Measurements from ENCODE around the gene TSEN54. TPM values are rescaled to one million over a fixed set of nuclear protein-coding genes. Genes with fewer than 3 reads are reported as not detected.

The TSEN54 gene
- total RNA-seq, 2 experiments from 2014 or later: 55.6 to 60.5 TPM

DNA sequence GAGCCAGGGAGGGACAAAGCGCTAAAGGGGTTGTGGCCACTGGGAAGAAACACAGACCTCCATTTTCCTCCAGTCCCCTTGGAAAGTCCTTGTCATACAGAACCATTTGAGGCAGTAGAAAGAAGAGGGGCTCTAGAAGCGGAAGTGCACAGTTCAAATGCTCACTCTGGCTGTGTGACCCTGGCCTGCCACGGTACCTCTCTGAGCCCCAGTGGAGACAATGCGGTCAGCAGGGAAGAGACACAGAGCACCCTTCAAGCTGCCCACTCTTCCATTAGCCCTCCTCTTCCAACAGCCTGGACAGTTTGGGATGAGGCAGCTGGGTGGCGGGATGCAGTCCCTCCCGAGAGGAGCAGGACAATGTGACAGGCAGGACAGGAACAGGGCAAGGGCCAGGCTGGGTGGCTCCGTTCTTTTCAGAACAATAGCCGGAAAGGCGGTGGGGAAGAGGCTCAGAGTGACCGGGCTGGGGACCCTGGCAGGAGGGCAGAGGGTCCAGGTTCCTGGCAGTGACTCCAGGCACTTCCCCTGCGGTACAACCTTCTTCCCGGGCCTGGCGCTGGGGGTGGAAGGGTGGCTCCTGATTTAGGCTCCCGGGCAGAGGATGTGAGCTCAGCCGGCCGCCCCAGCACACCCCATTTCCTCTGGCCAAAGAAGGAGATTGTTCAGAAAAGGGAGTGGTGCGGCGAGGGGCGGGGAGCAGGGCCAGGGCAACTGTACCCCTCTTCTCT is 6.6 kb upstream of the TSEN54 start:
- H3K27ac Mint-ChIP-seq: no peak overlapping the region
- POLR2A ChIA-PET: no interaction called here
- H3K4me1 Mint-ChIP-seq: peaks cover 2% of the 10 kb centered on the region
- no peak for DNase-seq
- H3K36me3 Mint-ChIP-seq (ENCODE audit: low read depth): no peaks in the 10 kb centered on the region
- H3K9me3 Mint-ChIP-seq: no peaks in the 10 kb centered on the region
- no peak overlapping the region for H3K4me3 Mint-ChIP-seq
- H3K27me3 Mint-ChIP-seq: peaks cover 3% of the 10 kb centered on the region
- CTCF ChIA-PET: no interaction called here

DNA sequence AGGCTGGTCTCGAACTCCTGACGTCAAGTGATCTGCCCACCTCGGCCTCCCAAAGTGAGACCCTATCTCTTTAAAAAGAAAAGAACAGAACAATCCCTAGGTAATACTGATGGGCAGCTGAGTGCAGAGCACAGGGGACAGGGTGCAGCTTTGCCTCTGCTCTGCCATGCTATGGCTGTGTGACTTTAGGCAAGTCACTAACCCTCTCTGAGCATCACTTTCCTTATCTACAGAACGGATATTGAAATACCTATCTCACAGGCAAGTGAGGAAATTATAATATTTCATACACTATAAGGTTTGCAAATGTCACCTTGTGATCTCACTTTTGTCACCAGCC is 5.1 kb upstream of the TSEN54 start:
- DNase-seq: no peak
- Mint-ChIP-seq H3K4me1 (peaks cover 2% of the 10 kb centered on the region), H3K4me3 (no peak overlapping the region), H3K9me3 (no peaks in the 10 kb centered on the region), H3K36me3 (ENCODE audit: low read depth) (no peaks in the 10 kb centered on the region), H3K27me3 (peaks cover 3% of the 10 kb centered on the region), H3K27ac (no peak overlapping the region)
- CTCF ChIA-PET: no interaction called here
- POLR2A ChIA-PET: interaction anchor here (1.2 kb wide), 1 partner anchor 55 kb away, joined by 3 read pairs; the partner anchor contains the start of gene TMEM94

DNA sequence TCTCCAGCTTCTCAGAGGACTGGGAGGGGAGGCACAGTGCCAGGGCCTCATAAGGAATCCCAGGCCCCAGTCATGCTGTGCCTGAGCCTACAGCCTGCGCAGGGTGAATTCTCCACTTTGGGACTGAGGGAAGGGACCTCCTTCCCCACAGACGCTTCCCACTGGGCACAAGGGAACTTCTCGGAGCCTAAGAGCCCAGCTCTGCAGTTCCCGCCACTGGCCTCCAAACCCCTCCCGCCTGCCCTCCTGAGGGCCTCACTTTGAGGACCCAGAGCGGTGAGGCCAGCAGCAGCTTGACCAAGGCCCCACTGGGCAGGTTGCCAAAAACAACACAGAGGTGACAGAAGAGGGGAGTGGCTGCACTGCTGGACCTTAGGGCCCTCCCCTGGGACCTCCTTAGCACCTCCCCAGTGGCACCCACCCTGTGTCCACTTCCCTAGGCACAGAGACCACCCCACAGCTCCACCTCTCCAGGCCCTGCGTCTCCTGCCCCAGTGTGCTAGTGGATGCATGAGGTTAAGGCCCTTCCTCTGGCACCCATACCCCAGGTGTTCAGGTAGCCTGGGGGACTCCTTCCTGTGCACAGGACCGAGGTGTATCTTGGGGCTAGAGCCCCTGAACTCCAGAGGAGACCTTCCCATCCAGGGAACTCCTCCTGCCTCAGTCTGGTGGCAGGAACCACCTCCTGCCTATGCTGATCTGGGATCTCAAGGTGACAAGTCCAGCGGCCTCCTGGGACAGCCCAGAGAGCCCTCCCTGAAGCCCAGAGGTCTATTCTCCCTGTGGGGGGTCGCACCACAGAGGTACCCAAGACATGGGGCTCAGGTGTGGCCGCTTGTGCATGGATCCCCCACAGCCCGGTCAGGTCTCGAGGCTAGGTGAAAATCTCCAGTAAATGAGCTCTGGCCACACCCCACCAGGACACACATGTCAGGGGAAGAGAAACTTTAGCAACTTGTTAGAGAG is 4.4 kb upstream of the TSEN54 start:
- ChIA-PET POLR2A (interaction anchor here (1.2 kb wide), 1 partner anchor 56 kb away, joined by 3 read pairs; the partner anchor contains the start of gene TMEM94), CTCF (interaction anchor here (0.7 kb wide), 1 partner anchor 13 kb away, joined by 3 read pairs; no protein-coding TSS in a partner anchor)
- Mint-ChIP-seq H3K27ac (no peak overlapping the region), H3K4me3 (no peak overlapping the region), H3K9me3 (no peaks in the 10 kb centered on the region), H3K27me3 (peaks cover 3% of the 10 kb centered on the region), H3K36me3 (ENCODE audit: low read depth) (no peaks in the 10 kb centered on the region), H3K4me1 (peaks cover 2% of the 10 kb centered on the region)
- no peak for DNase-seq

DNA sequence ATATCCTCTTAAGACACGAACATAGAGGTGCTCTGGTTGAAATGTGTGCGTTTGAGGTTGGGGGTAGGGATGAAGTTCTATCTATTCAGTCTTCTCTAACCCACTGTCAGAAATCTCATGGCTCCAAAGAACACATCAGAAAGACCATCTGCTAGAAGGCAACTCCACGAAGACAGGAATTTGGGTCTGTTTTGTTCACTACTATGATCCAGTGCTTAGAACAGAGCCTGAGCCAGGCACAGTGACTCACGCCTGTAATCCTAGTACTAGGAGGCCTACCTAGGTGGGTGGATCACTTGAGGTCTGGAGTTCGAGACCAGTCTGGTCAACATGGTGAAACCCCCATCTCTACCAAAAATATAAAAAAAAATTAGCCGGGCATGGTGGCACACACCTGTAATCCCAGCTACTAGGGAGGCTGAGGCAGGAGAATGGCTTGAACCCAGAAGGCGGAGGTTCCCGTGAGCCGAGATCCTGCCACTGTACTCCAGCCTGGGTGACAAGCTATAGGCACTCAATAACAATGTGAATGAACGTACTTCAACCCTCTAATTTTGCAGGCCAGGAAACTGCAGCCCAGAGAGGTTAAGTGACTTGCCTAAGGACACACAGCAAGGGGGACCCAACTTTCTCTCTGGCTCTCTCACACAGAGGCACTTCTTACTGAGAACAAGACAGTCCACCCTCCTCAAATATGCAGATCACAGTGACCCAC is 3.2 kb upstream of the TSEN54 start:
- Mint-ChIP-seq H3K4me1 (peaks cover 13% of the 10 kb centered on the region), H3K27me3 (peaks cover 3% of the 10 kb centered on the region), H3K4me3 (peak overlapping the region; percentile 21), H3K27ac (no peak overlapping the region), H3K9me3 (no peaks in the 10 kb centered on the region), H3K36me3 (ENCODE audit: low read depth) (peaks cover 6% of the 10 kb centered on the region)
- no peak for DNase-seq
- ChIA-PET POLR2A (interaction anchor here (0.6 kb wide), 1 partner anchor 96 kb away, joined by 4 read pairs; no protein-coding TSS in a partner anchor), CTCF (interaction anchor here (0.6 to 0.9 kb wide), 3 partner anchors 12 to 57 kb away, joined by 3 to 4 read pairs (median 4); partner anchors contain the start of gene TMEM94)

DNA sequence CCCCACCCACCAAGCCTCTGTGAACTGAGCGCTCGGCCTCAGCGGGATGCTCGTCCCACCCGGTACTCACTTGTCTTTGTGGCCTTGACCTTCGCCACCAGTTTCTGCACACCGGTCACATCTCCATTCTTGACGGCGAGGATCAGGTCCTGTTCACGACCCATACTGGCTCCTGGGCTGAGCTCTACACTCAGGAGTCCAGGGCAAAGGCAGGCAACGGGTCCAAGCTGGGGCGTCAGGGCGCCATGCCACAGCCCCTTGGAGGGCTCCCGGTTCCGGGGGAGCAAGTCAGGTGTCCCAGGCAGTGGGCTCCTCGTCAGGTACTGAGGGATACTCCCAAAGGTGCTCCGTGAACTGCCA is 2.7 kb upstream of the TSEN54 start:
- H3K36me3 Mint-ChIP-seq (ENCODE audit: low read depth): peaks cover 11% of the 10 kb centered on the region
- H3K9me3 Mint-ChIP-seq: no peaks in the 10 kb centered on the region
- peaks cover 19% of the 10 kb centered on the region for H3K4me1 Mint-ChIP-seq
- no peak for DNase-seq
- ChIA-PET POLR2A (interaction anchor here (0.6 kb wide), 1 partner anchor 96 kb away, joined by 4 read pairs; no protein-coding TSS in a partner anchor), CTCF (interaction anchor here (0.6 to 0.9 kb wide), 2 partner anchors 53 to 58 kb away, joined by 4 read pairs; partner anchors contain the start of gene TMEM94)
- H3K27me3 Mint-ChIP-seq: peaks cover 3% of the 10 kb centered on the region
- H3K27ac Mint-ChIP-seq: no peak overlapping the region
- peak overlapping the region; percentile 21 for H3K4me3 Mint-ChIP-seq

DNA sequence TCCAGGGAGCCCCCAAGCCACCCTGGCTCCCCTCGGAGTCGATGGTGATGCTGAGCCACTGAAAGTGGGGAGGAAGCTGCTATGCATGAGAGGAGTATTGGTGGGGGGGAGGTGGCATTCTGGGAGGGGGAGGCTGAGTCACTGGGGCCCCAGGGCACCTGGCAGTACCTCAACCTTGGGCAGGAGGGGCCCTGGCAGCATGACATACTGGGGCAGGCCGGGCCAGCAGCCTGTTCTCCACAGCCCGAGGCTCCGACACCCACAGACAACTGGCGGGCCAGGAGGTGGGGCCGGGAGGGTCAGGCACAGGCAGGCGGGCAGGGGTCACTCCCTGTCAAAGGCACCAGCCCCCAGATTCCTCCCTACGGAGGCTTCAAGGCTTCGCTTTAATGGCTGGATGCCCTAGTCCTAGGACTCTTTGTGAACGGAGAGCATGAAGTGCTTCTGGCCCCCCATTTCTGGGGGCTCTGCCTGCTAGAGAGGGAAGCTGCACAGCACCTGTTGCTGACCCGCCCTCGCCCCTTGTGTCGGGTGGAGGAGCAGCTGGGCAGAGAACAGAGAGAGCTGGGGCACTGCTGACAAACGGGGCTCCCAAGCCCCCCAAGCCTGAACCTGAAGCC is 1.9 kb upstream of the TSEN54 start:
- no peak for DNase-seq

DNA sequence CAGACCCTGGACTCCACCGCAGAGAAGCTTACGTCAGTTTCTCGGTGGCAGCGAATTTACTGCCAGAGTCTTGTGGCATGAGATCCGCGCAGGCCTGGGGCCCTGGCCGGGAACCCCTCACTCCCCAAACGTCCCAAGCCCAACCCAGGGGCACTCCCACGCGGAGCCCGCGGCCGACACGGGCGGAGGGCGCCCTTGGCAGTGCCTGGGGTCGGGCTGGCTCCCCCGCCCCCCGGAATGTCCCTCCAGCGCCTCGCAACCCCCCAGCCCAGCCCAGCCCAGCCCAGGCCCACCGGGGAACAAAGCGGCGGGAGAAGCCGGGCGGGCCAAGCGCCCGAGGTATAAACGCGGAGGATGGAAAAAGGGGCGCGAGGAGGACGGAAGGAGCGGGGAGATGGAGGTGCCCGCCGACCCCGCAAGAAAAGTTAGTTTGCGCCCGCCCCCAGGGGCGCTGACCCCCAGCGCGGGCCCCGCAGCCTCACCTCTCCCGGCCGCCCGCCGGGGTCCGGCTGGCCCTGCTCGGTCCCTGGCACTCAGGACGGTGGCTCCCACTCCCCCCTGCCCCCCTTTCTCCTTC is 1.3 kb upstream of the TSEN54 start:
- ChIA-PET CTCF (no interaction called here), POLR2A (no interaction called here)
- H3K9me3 Mint-ChIP-seq: no peaks in the 10 kb centered on the region
- H3K4me3 Mint-ChIP-seq: peak overlapping the region; percentile 65
- peaks cover 3% of the 10 kb centered on the region for H3K27me3 Mint-ChIP-seq
- H3K4me1 Mint-ChIP-seq: peaks cover 30% of the 10 kb centered on the region
- no peak for DNase-seq
- peaks cover 22% of the 10 kb centered on the region for H3K36me3 Mint-ChIP-seq (ENCODE audit: low read depth)
- no peak overlapping the region for H3K27ac Mint-ChIP-seq

More for the DNA sequence above, 1.9 kb upstream of the TSEN54 start:
- Mint-ChIP-seq H3K27ac (no peak overlapping the region), H3K4me1 (peaks cover 26% of the 10 kb centered on the region), H3K4me3 (no peak overlapping the region), H3K27me3 (peaks cover 3% of the 10 kb centered on the region), H3K36me3 (ENCODE audit: low read depth) (peaks cover 18% of the 10 kb centered on the region), H3K9me3 (no peaks in the 10 kb centered on the region)
- POLR2A ChIA-PET: no interaction called here
- CTCF ChIA-PET: interaction anchor here (0.9 kb wide), 1 partner anchor 58 kb away, joined by 4 read pairs; the partner anchor contains the start of gene TMEM94

DNA sequence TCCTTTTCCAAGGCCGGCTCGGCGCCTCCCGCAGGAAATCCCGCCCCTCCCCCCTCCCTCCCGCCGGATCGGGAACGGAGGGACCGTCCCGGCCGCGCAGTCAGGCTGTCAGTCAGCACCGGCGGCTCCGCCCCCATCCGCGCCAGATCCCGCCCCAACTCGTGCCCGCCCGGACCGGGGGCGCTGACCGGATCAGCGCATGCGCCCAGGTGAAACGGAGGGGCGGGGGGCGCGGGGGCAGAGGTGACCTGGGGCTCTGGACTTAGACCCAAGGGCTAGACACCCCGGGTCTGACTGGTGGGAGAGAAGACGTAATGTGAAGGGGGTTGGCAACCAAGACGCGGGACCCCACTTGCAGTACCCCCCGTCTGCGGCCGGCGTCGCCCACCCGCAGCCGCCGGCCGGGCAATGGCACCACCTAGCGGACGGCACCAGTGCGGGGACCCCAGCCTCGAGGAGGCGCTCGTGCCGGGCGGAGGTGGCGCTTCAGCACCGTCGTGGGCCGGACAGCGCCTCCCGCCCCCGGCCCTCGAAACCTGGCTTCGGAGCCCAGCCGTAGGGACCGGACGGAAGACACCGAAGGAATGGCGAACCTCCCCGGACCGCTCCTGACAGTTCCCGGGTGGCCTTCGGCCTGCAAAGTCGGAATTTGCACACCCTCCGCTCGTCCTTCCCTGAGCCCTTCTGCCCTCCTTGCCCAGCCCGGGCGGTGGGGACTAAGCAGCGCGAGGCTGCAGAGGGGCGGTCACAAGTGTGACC is 653 bp upstream of the TSEN54 start, which contains the start of gene CASKIN2:
TSS of gene CASKIN2 (minus strand) at position 42 of the 759 bp plus-strand sequence. CDS start 1,733 bp downstream, outside the sequence.
- peaks cover 30% of the 10 kb centered on the region for H3K4me1 Mint-ChIP-seq
- POLR2A ChIA-PET: interaction anchor here (0.7 to 4.1 kb wide), 14 partner anchors 11 to 777 kb away, joined by 3 to 45 read pairs (median 6); partner anchors contain the start of genes GGA3, GRB2, LLGL2 and MRPS7

DNA sequence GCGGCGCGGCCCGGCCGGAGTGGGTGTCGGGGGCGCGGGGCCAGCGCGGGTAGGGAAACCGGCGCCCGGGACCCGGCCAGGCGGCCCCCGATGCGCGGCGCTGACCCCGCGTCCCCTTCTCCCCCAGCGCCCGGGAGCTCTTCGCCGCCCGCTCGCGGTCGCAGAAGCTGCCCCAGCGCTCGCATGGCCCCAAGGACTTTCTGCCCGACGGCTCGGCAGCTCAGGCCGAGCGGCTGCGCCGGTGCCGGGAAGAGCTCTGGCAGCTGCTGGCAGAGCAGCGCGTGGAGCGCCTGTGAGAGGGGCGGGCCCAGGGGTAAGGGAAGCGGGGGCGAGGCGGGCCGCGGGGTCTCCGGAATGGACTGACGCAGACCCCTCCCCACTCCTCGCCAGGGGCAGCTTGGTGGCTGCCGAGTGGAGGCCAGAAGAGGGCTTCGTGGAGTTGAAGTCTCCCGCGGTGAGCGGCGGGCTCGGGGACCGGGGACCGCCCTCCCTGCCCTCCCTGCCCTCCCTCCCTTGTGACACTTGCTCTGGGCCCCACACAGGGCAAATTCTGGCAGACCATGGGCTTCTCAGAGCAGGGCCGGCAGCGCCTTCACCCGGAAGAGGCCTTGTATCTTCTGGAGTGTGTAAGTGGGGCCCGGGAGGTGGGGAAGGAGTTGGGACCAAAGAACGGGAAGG is 430 bp downstream of the TSEN54 start:
- ChIA-PET CTCF (interaction anchor here (0.8 to 1.7 kb wide), 18 partner anchors 9 to 359 kb away, joined by 3 to 17 read pairs (median 4); partner anchors contain the start of genes GRB2, LLGL2, SLC25A19 and SMIM5), POLR2A (interaction anchor here (0.5 to 4.1 kb wide), 18 partner anchors 10 to 778 kb away, joined by 3 to 45 read pairs (median 5); partner anchors contain the start of genes GGA3, GRB2, LLGL2 and MRPS7)
- peak overlapping the region; percentile 89 for H3K27ac Mint-ChIP-seq
- DNase-seq: peak; percentile 45
- H3K27me3 Mint-ChIP-seq: peaks cover 3% of the 10 kb centered on the region
- H3K36me3 Mint-ChIP-seq (ENCODE audit: low read depth): peaks cover 30% of the 10 kb centered on the region
- peak overlapping the region; percentile 94 for H3K4me3 Mint-ChIP-seq
- peaks cover 30% of the 10 kb centered on the region for H3K4me1 Mint-ChIP-seq
- H3K9me3 Mint-ChIP-seq: no peaks in the 10 kb centered on the region

More for the DNA sequence above, 653 bp upstream of the TSEN54 start, which contains the start of gene CASKIN2:
- peak; percentile 82 for DNase-seq
- Mint-ChIP-seq H3K27ac (no peak within 1 kb of the TSS), H3K4me3 (peak within 1 kb of the TSS; percentile 65), H3K27me3 (peaks cover 3% of the 10 kb centered on the region), H3K9me3 (no peaks in the 10 kb centered on the region), H3K36me3 (ENCODE audit: low read depth) (peaks cover 22% of the 10 kb centered on the region)
- CTCF ChIA-PET: interaction anchor here (0.7 to 1.7 kb wide), 16 partner anchors 10 to 263 kb away, joined by 3 to 17 read pairs (median 4); partner anchors contain the start of genes GRB2, LLGL2, SLC25A19 and SMIM5

DNA sequence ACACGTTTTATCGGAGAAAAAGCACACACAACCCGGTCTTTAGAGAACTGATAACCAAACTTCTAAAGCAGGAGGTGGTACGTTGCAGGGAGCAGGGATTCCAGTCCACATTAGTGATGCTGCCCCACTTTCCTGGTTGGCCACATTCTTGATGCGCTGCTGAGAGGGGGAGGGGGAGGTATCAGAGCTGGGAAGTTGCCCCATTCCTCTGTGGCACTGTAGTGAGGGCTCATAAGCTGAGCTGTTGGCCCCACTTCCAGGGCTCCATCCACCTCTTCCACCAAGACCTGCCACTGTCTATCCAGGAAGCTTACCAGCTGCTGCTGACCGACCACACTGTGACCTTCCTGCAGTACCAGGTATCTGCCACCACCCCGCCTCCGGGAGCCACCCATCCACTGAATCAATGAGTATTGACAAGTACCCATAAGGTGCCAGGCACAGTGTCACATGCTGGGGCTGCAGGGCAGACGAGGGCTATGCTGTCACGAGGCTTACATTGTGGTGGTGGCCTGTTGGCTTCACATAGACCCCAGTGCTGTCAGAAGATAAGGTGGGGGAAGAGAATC is 1.1 kb downstream of the TSEN54 start:
- no peaks in the 10 kb centered on the region for H3K9me3 Mint-ChIP-seq
- CTCF ChIA-PET: interaction anchor here (0.9 to 1.7 kb wide), 12 partner anchors 8 to 359 kb away, joined by 3 to 17 read pairs (median 6); partner anchors contain the start of genes GALK1, LLGL2, SLC25A19 and TMEM94
- peaks cover 3% of the 10 kb centered on the region for H3K27me3 Mint-ChIP-seq
- peak; percentile 57 for DNase-seq
- H3K4me1 Mint-ChIP-seq: peaks cover 30% of the 10 kb centered on the region
- POLR2A ChIA-PET: interaction anchor here (0.5 to 4.1 kb wide), 12 partner anchors 9 to 229 kb away, joined by 3 to 45 read pairs (median 6); partner anchors contain the start of genes LLGL2, SLC25A19 and TMEM94
- peak overlapping the region; percentile 94 for H3K4me3 Mint-ChIP-seq
- peak overlapping the region; percentile 89 for H3K27ac Mint-ChIP-seq
- H3K36me3 Mint-ChIP-seq (ENCODE audit: low read depth): peaks cover 33% of the 10 kb centered on the region

Data from activated CD4-positive, alpha-beta memory T cell treated with anti-CD3 and anti-CD28 coated beads, Interleukin-2, amount 10 ng/mL, durations not matched to agents 7 days and 5 days (primary cell).